OCI-LY1 (cell line): ENCODE data around the gene GPR65.

Source experiments
- H2AFZ ChIP-seq: fragments of 200-600 bp; sonication (generic), shearing (Covaris generic); 2 replicates; pipeline ENCODE4 v1.6.0; 2014; ENCODE audit warnings: antibody characterized with exemption, mild to moderate bottlenecking, low read length
- H3F3A ChIP-seq: fragments of 200-600 bp; sonication (generic), shearing (Covaris generic); 2 replicates; pipeline ENCODE4 v1.6.0; 2014; ENCODE audit warnings: mild to moderate bottlenecking, antibody characterized with exemption, low read length, moderate library complexity; ENCODE audit not compliant: insufficient read depth
- H3K27ac ChIP-seq: fragments of 200-600 bp; sonication (generic); 2 replicates; pipeline ENCODE4 v1.5.1; 2014; ENCODE audit warnings: low read length, mixed run types, mild to moderate bottlenecking, low read depth; ENCODE audit not compliant: poor library complexity, severe bottlenecking
- H3K27me3 ChIP-seq: fragments of 200-600 bp; sonication (generic); 2 replicates; pipeline ENCODE4 v1.6.0; 2014; ENCODE audit warnings: antibody characterized with exemption, mild to moderate bottlenecking, low read length, moderate library complexity; ENCODE audit not compliant: insufficient read depth
- H3K36me3 ChIP-seq: fragments of 200-600 bp; sonication (generic); 2 replicates; pipeline ENCODE4 v1.6.1; 2014; ENCODE audit warnings: mild to moderate bottlenecking, antibody characterized with exemption, low read length, moderate library complexity, mixed read lengths; ENCODE audit not compliant: insufficient read depth
- H3K4me1 ChIP-seq: fragments of 200-600 bp; sonication (generic); 2 replicates; pipeline ENCODE4 v1.5.1; 2014; ENCODE audit warnings: mild to moderate bottlenecking, low read length, moderate library complexity; ENCODE audit not compliant: insufficient read depth, severe bottlenecking
- H3K4me2 ChIP-seq: fragments of 200-600 bp; sonication (generic), shearing (Covaris generic); 2 replicates; pipeline ENCODE4 v1.6.1; 2014; ENCODE audit warnings: low read length
- H3K4me3 ChIP-seq: fragments of 200-600 bp; sonication (generic); 2 replicates; pipeline ENCODE4 v1.5.1; 2014; ENCODE audit warnings: low read length, low read depth, mild to moderate bottlenecking, mixed read lengths; ENCODE audit not compliant: poor library complexity, severe bottlenecking
- H3K79me2 ChIP-seq: fragments of 200-600 bp; shearing (Covaris generic); 2 replicates; pipeline ENCODE4 v1.6.1; 2016; ENCODE audit warnings: mixed run types, low read length, mixed read lengths; ENCODE audit not compliant: insufficient read depth
- H3K9ac ChIP-seq: fragments of 200-600 bp; sonication (generic), shearing (Covaris generic); 2 replicates; pipeline ENCODE4 v1.6.1; 2014; ENCODE audit warnings: mild to moderate bottlenecking, low read length, mixed read lengths
- H3K9me2 ChIP-seq: fragments of 200-600 bp; sonication (generic), shearing (Covaris generic); 2 replicates; pipeline ENCODE4 v1.6.1; 2014; ENCODE audit warnings: low read depth, mild to moderate bottlenecking, low read length, mixed read lengths
- H3K9me3 ChIP-seq: fragments of 200-600 bp; shearing (Covaris generic); 2 replicates; pipeline ENCODE4 v1.6.1; 2014; ENCODE audit warnings: low read length, mixed read lengths
- H4K20me1 ChIP-seq: fragments of 200-600 bp; sonication (generic), shearing (Covaris generic); 2 replicates; pipeline ENCODE4 v1.6.0; 2016; ENCODE audit warnings: mild to moderate bottlenecking, low read length; ENCODE audit not compliant: insufficient read depth
- EZH2 ChIP-seq: fragments of 200-600 bp; sonication (generic), shearing (Covaris generic); IDR thresholded peaks from 2 replicates; pipeline ENCODE4 v1.8.0; 2017; ENCODE audit warnings: borderline replicate concordance, mixed run types, mild to moderate bottlenecking, antibody characterized with exemption, low read length, moderate library complexity, mixed read lengths
- TF ChIP-seq, protein P1 (sequence below): fragments of 200-600 bp; sonication (generic), shearing (Covaris generic); IDR thresholded peaks from 2 replicates; pipeline ENCODE4 v1.5.1; 2017; ENCODE audit warnings: mild to moderate bottlenecking, antibody characterized with exemption, low read length, moderate library complexity, mixed read lengths

Gene GPR65

DNA sequence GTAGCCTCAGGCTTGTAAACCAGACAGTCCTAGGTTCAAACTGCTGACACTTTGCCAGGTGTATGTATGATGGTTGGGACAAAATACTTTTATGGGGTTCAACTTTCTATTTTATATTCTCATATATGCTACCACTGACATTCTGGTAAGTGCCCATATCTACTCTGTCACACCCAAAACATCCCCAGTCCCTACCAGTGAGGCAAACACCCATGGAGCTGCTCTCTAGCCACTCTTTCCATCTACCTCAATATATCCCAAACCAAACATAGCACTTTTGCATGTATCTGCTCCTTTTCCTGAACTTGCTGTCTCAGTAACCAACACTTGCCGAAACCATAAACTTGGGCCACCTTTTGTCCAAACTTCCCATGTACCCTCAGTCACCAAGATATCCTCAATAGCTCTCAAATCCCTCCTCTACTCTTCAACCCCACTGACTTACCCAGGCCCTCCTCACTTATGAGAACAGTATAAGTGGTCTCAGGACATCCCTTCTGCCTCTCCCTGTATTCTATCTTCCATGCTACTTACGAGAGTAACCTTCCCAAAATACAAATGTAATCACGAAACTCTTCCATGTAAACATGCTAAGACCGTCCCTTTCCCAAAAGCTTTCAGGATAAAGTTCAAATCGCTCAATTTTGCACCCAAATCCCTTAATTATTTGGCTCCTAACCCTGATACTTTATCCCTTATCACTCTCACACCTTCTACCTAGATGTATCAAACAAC is 15.5 kb upstream of the GPR65 start:
- Histone ChIP-seq H3K9me2 (no peaks in the 10 kb centered on the region), H3K4me2 (no peak overlapping the region), H3K4me3 (no peak overlapping the region), H3K4me1 (peaks cover 25% of the 10 kb centered on the region), H2AFZ (no peak overlapping the region), H3F3A (no peaks in the 10 kb centered on the region), H3K9ac (no peak overlapping the region), H3K9me3 (no peaks in the 10 kb centered on the region), H3K27me3 (no peaks in the 10 kb centered on the region), H3K79me2 (no peaks in the 10 kb centered on the region), H3K36me3 (no peaks in the 10 kb centered on the region), H3K27ac (no peak overlapping the region), H4K20me1 (no peaks in the 10 kb centered on the region)
- TF ChIP-seq, protein P1, sequence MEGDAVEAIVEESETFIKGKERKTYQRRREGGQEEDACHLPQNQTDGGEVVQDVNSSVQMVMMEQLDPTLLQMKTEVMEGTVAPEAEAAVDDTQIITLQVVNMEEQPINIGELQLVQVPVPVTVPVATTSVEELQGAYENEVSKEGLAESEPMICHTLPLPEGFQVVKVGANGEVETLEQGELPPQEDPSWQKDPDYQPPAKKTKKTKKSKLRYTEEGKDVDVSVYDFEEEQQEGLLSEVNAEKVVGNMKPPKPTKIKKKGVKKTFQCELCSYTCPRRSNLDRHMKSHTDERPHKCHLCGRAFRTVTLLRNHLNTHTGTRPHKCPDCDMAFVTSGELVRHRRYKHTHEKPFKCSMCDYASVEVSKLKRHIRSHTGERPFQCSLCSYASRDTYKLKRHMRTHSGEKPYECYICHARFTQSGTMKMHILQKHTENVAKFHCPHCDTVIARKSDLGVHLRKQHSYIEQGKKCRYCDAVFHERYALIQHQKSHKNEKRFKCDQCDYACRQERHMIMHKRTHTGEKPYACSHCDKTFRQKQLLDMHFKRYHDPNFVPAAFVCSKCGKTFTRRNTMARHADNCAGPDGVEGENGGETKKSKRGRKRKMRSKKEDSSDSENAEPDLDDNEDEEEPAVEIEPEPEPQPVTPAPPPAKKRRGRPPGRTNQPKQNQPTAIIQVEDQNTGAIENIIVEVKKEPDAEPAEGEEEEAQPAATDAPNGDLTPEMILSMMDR = no peak
- TF ChIP-seq EZH2 = no peak

DNA sequence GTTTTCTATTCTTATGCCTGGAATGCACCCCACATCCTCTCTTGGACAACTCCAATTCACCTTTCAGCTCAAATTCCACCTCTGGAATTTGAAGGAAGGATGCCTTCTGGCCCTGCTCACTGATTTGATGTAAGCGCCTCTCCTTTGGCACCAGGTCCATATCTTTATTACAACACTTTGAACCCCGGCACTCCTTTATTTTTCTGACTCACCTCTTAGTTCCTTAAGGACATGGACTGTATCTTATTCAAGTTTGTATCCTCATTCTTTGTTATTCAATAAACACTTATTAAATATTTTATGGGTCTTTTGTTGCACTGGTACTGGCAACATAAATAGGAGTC is 15.0 kb upstream of the GPR65 start:
- no peaks in the 10 kb centered on the region for H3K9me2 ChIP-seq
- H3K4me2 ChIP-seq = no peak overlapping the region
- no peaks in the 10 kb centered on the region for H3K36me3 ChIP-seq
- H3K9ac ChIP-seq = no peak overlapping the region
- no peaks in the 10 kb centered on the region for H3K27me3 ChIP-seq
- no peak for TF ChIP-seq EZH2
- TF ChIP-seq, protein P1 = no peak
- H3K79me2 ChIP-seq = no peaks in the 10 kb centered on the region
- no peaks in the 10 kb centered on the region for H3K9me3 ChIP-seq
- H3F3A ChIP-seq = no peaks in the 10 kb centered on the region
- H3K4me1 ChIP-seq = peaks cover 25% of the 10 kb centered on the region
- no peak overlapping the region for H2AFZ ChIP-seq
- no peak overlapping the region for H3K27ac ChIP-seq
- no peak overlapping the region for H3K4me3 ChIP-seq
- H4K20me1 ChIP-seq = no peaks in the 10 kb centered on the region

GRCh38 chr14:87990682-87991081 is 14.3 kb upstream of the GPR65 start:
- no peaks in the 10 kb centered on the region for H3K9me2 ChIP-seq
- no peak for TF ChIP-seq EZH2
- TF ChIP-seq, protein P1 = no peak
- no peak overlapping the region for H3K27ac ChIP-seq
- H3K36me3 ChIP-seq = no peaks in the 10 kb centered on the region
- no peak overlapping the region for H3K4me3 ChIP-seq
- no peak overlapping the region for H3K4me2 ChIP-seq
- no peaks in the 10 kb centered on the region for H3K9me3 ChIP-seq
- H3K27me3 ChIP-seq = no peaks in the 10 kb centered on the region
- H4K20me1 ChIP-seq = no peaks in the 10 kb centered on the region
- H2AFZ ChIP-seq = no peak overlapping the region
- no peak overlapping the region for H3K9ac ChIP-seq
- H3K4me1 ChIP-seq = peaks cover 25% of the 10 kb centered on the region
- no peaks in the 10 kb centered on the region for H3K79me2 ChIP-seq
- no peaks in the 10 kb centered on the region for H3F3A ChIP-seq
